ENCODE results near the gene SKAP1.

DNA sequence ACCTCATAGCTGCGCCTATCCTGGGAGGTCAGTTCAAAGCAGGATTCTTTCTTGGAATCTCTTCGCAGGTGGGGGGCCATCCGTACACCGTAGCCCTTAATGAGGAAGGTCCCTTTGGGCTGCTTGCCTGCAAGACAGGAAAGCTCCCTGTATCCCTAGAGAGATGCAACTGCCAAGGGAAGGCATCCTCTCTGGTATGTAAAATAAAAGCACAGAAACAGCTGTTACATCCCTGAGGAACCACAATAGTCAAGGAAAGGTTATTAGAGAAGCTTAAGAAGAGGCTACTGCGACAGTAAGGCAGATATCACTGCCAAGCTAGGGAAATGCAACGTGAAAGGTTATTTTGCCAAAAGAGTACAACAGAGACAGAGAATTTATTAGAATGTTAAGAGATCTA lies 245.3 kb downstream of the SKAP1 start:
- TF ChIP-seq, protein P1, sequence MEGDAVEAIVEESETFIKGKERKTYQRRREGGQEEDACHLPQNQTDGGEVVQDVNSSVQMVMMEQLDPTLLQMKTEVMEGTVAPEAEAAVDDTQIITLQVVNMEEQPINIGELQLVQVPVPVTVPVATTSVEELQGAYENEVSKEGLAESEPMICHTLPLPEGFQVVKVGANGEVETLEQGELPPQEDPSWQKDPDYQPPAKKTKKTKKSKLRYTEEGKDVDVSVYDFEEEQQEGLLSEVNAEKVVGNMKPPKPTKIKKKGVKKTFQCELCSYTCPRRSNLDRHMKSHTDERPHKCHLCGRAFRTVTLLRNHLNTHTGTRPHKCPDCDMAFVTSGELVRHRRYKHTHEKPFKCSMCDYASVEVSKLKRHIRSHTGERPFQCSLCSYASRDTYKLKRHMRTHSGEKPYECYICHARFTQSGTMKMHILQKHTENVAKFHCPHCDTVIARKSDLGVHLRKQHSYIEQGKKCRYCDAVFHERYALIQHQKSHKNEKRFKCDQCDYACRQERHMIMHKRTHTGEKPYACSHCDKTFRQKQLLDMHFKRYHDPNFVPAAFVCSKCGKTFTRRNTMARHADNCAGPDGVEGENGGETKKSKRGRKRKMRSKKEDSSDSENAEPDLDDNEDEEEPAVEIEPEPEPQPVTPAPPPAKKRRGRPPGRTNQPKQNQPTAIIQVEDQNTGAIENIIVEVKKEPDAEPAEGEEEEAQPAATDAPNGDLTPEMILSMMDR (IDR thresholded peaks at IDR 0.05) = no peak
- TF ChIP-seq POLR2A (IDR thresholded peaks at IDR 0.05) (no peak), EP300 (IDR thresholded peaks at IDR 0.05) (no peak)

All from upper lobe of left lung (tissue), 4 donors.